Nephron progenitor cell (in vitro differentiated cells): ENCODE results near the gene PLXNA4.

Experiments used
- DNase-seq: peaks from one replicate; pipeline ENCODE4 v3.0.0; 2021
- H3K27ac Mint-ChIP-seq: 2 replicates; pipeline ENCODE4 v1.8.0; 2021; ENCODE audit warnings: mild to moderate bottlenecking, moderate library complexity, mixed read lengths
- H3K27me3 Mint-ChIP-seq: 2 replicates; pipeline ENCODE4 v1.8.0; 2021; ENCODE audit warnings: mild to moderate bottlenecking, low read depth, mixed read lengths; ENCODE audit not compliant: poor library complexity
- H3K36me3 Mint-ChIP-seq: 2 replicates; pipeline ENCODE4 v1.8.0; 2021; ENCODE audit warnings: low read depth, mixed read lengths
- H3K4me1 Mint-ChIP-seq: 2 replicates; pipeline ENCODE4 v1.8.0; 2021; ENCODE audit warnings: mixed read lengths
- H3K4me3 Mint-ChIP-seq: 2 replicates; pipeline ENCODE4 v1.8.0; 2021; ENCODE audit warnings: mild to moderate bottlenecking, moderate library complexity, mixed read lengths
- H3K9me3 Mint-ChIP-seq: 2 replicates; pipeline ENCODE4 v1.8.0; 2021; ENCODE audit warnings: mild to moderate bottlenecking, moderate library complexity, mixed read lengths
- CTCF ChIP-seq: fragments of 200-600 bp; sonication (generic); IDR thresholded peaks from 2 replicates; pipeline ENCODE4 v1.5.0; 2021; ENCODE audit warnings: antibody characterized with exemption

The PLXNA4 gene

GRCh38 chr7:132255898-132256297 lies 320.4 kb downstream of the PLXNA4 start:
- Mint-ChIP-seq H3K27me3 (peaks cover 50% of the 10 kb centered on the region), H3K27ac (no peak overlapping the region), H3K4me1 (no peaks in the 10 kb centered on the region), H3K4me3 (no peak overlapping the region), H3K9me3 (no peaks in the 10 kb centered on the region), H3K36me3 (no peaks in the 10 kb centered on the region)
- DNase-seq: no peak
- no peak for TF ChIP-seq CTCF

- Mint-ChIP-seq H3K9me3 (no peaks in the 10 kb centered on the region), H3K4me1 (no peaks in the 10 kb centered on the region), H3K36me3 (no peaks in the 10 kb centered on the region), H3K4me3 (no peak overlapping the region), H3K27me3 (peaks cover 46% of the 10 kb centered on the region), H3K27ac (no peak overlapping the region)
- DNase-seq: no peak
- no peak for TF ChIP-seq CTCF
Observed at GRCh38 chr7:132255115-132255797, 321.0 kb downstream of the PLXNA4 start.

GRCh38 chr7:132254455-132254854 lies 321.8 kb downstream of the PLXNA4 start:
- H3K27me3 Mint-ChIP-seq: peaks cover 41% of the 10 kb centered on the region
- DNase-seq: no peak
- no peaks in the 10 kb centered on the region for H3K9me3 Mint-ChIP-seq
- H3K27ac Mint-ChIP-seq: no peak overlapping the region
- TF ChIP-seq CTCF: no peak
- H3K4me1 Mint-ChIP-seq: no peaks in the 10 kb centered on the region
- H3K4me3 Mint-ChIP-seq: no peak overlapping the region
- no peaks in the 10 kb centered on the region for H3K36me3 Mint-ChIP-seq

- no peak for DNase-seq
- no peak overlapping the region for H3K27ac Mint-ChIP-seq
- TF ChIP-seq CTCF: no peak
- no peaks in the 10 kb centered on the region for H3K4me1 Mint-ChIP-seq
- peaks cover 43% of the 10 kb centered on the region for H3K27me3 Mint-ChIP-seq
- no peak overlapping the region for H3K4me3 Mint-ChIP-seq
- H3K9me3 Mint-ChIP-seq: no peaks in the 10 kb centered on the region
- H3K36me3 Mint-ChIP-seq: no peaks in the 10 kb centered on the region
Observed at GRCh38 chr7:132252793-132253100, 323.5 kb downstream of the PLXNA4 start.

- no peak for TF ChIP-seq CTCF
- Mint-ChIP-seq H3K4me3 (no peak overlapping the region), H3K27ac (no peak overlapping the region), H3K9me3 (peaks cover 6% of the 10 kb centered on the region), H3K27me3 (peaks cover 51% of the 10 kb centered on the region), H3K36me3 (no peaks in the 10 kb centered on the region), H3K4me1 (no peaks in the 10 kb centered on the region)
- DNase-seq: no peak
Observed at GRCh38 chr7:132251327-132251659, 325.0 kb downstream of the PLXNA4 start.

GRCh38 chr7:132250480-132251326 lies 325.6 kb downstream of the PLXNA4 start:
- TF ChIP-seq CTCF: no peak

More at GRCh38 chr7:132250480-132251326, 325.6 kb downstream of the PLXNA4 start:
- Mint-ChIP-seq H3K9me3 (peaks cover 12% of the 10 kb centered on the region), H3K27me3 (peaks cover 51% of the 10 kb centered on the region), H3K27ac (no peak overlapping the region), H3K4me1 (no peaks in the 10 kb centered on the region), H3K4me3 (no peak overlapping the region), H3K36me3 (no peaks in the 10 kb centered on the region)
- no peak for DNase-seq
